Endodermal cell (in vitro differentiated cells): ENCODE measurements around the gene ANG. TPM values are rescaled to one million over a fixed set of nuclear protein-coding genes. Genes with fewer than 3 reads are reported as not detected.

Experiments
- DNase-seq: peaks from one replicate; pipeline ENCODE4 v3.0.0-alpha.2; 2017
- H3K27ac ChIP-seq: 2 replicates; pipeline ENCODE4 v1.5.1; 2013; ENCODE audit warnings: mild to moderate bottlenecking, low read depth, low read length, moderate library complexity
- H3K27me3 ChIP-seq: 2 replicates; pipeline ENCODE4 v1.6.1; 2013; ENCODE audit warnings: mild to moderate bottlenecking, low read length, moderate library complexity; ENCODE audit not compliant: insufficient read depth, control insufficient read depth, poor library complexity, severe bottlenecking
- H3K36me3 ChIP-seq: 2 replicates; pipeline ENCODE4 v1.7.0; 2013; ENCODE audit warnings: mild to moderate bottlenecking, low read length, moderate library complexity; ENCODE audit not compliant: control insufficient read depth, insufficient read depth
- H3K4me1 ChIP-seq: one replicate; pipeline ENCODE4 v1.7.0; 2013; ENCODE audit warnings: low read length; ENCODE audit not compliant: control insufficient read depth, insufficient read depth
- H3K4me3 ChIP-seq: 2 replicates; pipeline ENCODE4 v1.5.1; 2013; ENCODE audit warnings: mild to moderate bottlenecking, low read length, moderate library complexity
- H3K9ac ChIP-seq: 2 replicates; pipeline ENCODE4 v1.6.1; 2013; ENCODE audit warnings: mild to moderate bottlenecking, low read length, moderate library complexity; ENCODE audit not compliant: poor library complexity, severe bottlenecking; ENCODE audit errors: extremely low read depth
- H3K9me3 ChIP-seq: 2 replicates; pipeline ENCODE4 v1.6.1; 2013; ENCODE audit warnings: mild to moderate bottlenecking, low read length, moderate library complexity; ENCODE audit not compliant: control insufficient read depth
- H3K27ac Mint-ChIP-seq: 2 replicates; pipeline ENCODE4 v1.8.0; 2020; ENCODE audit warnings: mixed read lengths
- H3K27me3 Mint-ChIP-seq: 2 replicates; pipeline ENCODE4 v1.8.0; 2021; ENCODE audit warnings: mild to moderate bottlenecking, mixed read lengths; ENCODE audit not compliant: insufficient read depth
- H3K36me3 Mint-ChIP-seq: 2 replicates; pipeline ENCODE4 v1.8.0; 2020; ENCODE audit warnings: low read depth, mixed read lengths
- H3K4me1 Mint-ChIP-seq: 2 replicates; pipeline ENCODE4 v1.8.0; 2020; ENCODE audit warnings: mixed read lengths
- H3K4me3 Mint-ChIP-seq: 2 replicates; pipeline ENCODE4 v1.8.0; 2020; ENCODE audit warnings: mild to moderate bottlenecking, moderate library complexity, mixed read lengths
- H3K9me3 Mint-ChIP-seq: 2 replicates; pipeline ENCODE4 v1.8.0; 2020; ENCODE audit warnings: mild to moderate bottlenecking, mixed read lengths
- CTCF ChIP-seq: fragments of 200-600 bp; sonication (generic); conservative IDR thresholded peaks from 2 replicates; pipeline ENCODE4 v1.5.0; 2021; ENCODE audit warnings: antibody characterized with exemption, mild to moderate bottlenecking
- whole genome bisulfite sequencing, 2 experiments: methylation state at CpG; one replicate each; pipeline versions ENCODE4 v1.1.5 to v1.1.7; 2013; ENCODE audit warnings: missing lambda C conversion rate in 2 of 2, mixed read lengths in 1 of 2; ENCODE audit not compliant: insufficient coverage in 1 of 2, insufficient read length in 1 of 2; 5-methylcytosine and 5-hydroxymethylcytosine counted together
- total RNA-seq, 2 donors: library from RNA; stranded (reverse); fragmentation: NEBNext Ultra II Directional in 1 of 2; extraction: Animal tissue kit (Norgen Biotek cat#: 25700) in 1 of 2; gene quantifications; 2 replicates in 1 of 2; 3 replicates in 1 of 2; pipeline ENCODE4 v1.2.1, GENCODE V29; 2021

Gene ANG
- total RNA-seq, 2 donors from 2014 or later = 2.6 to 3.4 TPM

- Histone ChIP-seq H3K4me1 (no peaks in the 10 kb centered on the region), H3K9me3 (peaks cover 26% of the 10 kb centered on the region), H3K36me3 (peaks cover 13% of the 10 kb centered on the region), H3K9ac (no peak overlapping the region), H3K27ac (no peak overlapping the region), H3K4me3 (no peak overlapping the region), H3K27me3 (no peaks in the 10 kb centered on the region)
- no peak for DNase-seq
- no peak for TF ChIP-seq CTCF
- Mint-ChIP-seq H3K9me3 (no peaks in the 10 kb centered on the region), H3K27ac (no peak overlapping the region), H3K36me3 (no peaks in the 10 kb centered on the region), H3K27me3 (no peaks in the 10 kb centered on the region), H3K4me3 (no peak overlapping the region), H3K4me1 (no peaks in the 10 kb centered on the region)
- 91 to 100% methylated on average over 4 to 5 of the region's 5 CpGs for WGBS, 2 experiments
Measured at GRCh38 chr14:20696764-20697163, 8.2 kb downstream of the ANG start.

GRCh38 chr14:20697273-20698017 is 8.9 kb downstream of the ANG start:
- no peak overlapping the region for H3K4me3 Mint-ChIP-seq
- peaks cover 27% of the 10 kb centered on the region for H3K9me3 ChIP-seq
- no peaks in the 10 kb centered on the region for H3K9me3 Mint-ChIP-seq
- no peak overlapping the region for H3K27ac Mint-ChIP-seq
- H3K27me3 ChIP-seq = no peaks in the 10 kb centered on the region
- H3K27ac ChIP-seq = no peak overlapping the region
- no peaks in the 10 kb centered on the region for H3K27me3 Mint-ChIP-seq
- peak; percentile 92 for DNase-seq
- peak; percentile 92 for TF ChIP-seq CTCF
- no peak overlapping the region for H3K4me3 ChIP-seq
- no peaks in the 10 kb centered on the region for H3K4me1 Mint-ChIP-seq
- WGBS, 2 experiments = 43 to 45% methylated on average over 6 of the region's 6 CpGs
- no peaks in the 10 kb centered on the region for H3K4me1 ChIP-seq
- H3K9ac ChIP-seq = no peak overlapping the region
- no peaks in the 10 kb centered on the region for H3K36me3 Mint-ChIP-seq
- peaks cover 13% of the 10 kb centered on the region for H3K36me3 ChIP-seq

- H3K4me1 ChIP-seq = no peaks in the 10 kb centered on the region
- Mint-ChIP-seq H3K27me3 (no peaks in the 10 kb centered on the region), H3K27ac (no peak overlapping the region), H3K4me1 (no peaks in the 10 kb centered on the region), H3K4me3 (no peak overlapping the region), H3K36me3 (no peaks in the 10 kb centered on the region), H3K9me3 (no peaks in the 10 kb centered on the region)
- H3K36me3 ChIP-seq = peaks cover 13% of the 10 kb centered on the region
- TF ChIP-seq CTCF = no peak
- no peak overlapping the region for H3K4me3 ChIP-seq
- H3K27ac ChIP-seq = no peak overlapping the region
- H3K9ac ChIP-seq = no peak overlapping the region
- peaks cover 27% of the 10 kb centered on the region for H3K9me3 ChIP-seq
- no peak for DNase-seq
- H3K27me3 ChIP-seq = no peaks in the 10 kb centered on the region
Measured at GRCh38 chr14:20698018-20698329, 9.4 kb downstream of the ANG start.
